Measurements from ENCODE around the gene NSA2.
"Not testable (repeated sequence)": the region's sequence is repeated elsewhere in the genome, so short reads cannot be mapped to it uniquely, and the experiment has no call there.

The NSA2 gene

DNA sequence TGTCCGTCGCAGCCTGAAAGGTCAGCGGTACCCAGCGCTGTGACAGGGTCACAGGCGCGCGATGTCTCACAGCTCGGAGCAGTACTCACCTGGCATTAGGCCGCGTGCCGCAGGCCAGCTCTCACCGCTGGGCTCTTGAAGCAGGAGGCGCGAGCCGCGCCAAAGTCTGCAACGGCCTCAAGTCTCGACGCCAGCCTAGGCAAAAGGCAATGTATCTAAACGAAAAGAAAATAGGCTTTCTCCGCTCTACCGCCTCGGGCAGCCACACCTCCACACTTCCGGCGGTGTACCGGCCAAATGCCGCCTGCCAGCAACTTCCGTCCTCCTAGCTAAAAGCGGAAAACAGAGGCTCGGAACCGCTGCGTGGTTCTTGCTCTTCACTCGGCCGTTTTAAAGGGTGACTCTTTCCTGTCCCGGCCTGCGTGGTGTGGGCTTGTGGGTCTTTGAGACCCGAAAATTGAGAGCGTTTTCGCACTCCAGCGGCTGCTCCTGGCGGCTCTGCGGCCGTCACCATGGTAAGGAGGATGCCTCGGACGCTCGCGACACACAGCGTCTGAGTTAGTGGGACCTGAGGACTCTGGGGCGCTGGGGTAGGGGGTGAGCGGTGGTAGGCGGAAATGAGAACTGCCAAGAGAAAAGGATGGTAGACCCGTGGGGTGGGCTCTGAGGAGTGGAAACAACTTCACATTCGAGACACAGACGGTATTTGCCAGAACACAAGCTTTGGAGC lies at the start of gene NSA2, which contains the start of gene GFM2:
TSS of gene NSA2 (plus strand) at position 401 of the 730 bp plus-strand sequence. CDS start at position 513, 112 bp downstream.
TSS of gene GFM2 (minus strand) at position 269 of the 730 bp plus-strand sequence. CDS start 3,375 bp downstream, outside the sequence.
- peak; percentile 90 for DNase-seq (ENCODE audit: low spot score)

DNA sequence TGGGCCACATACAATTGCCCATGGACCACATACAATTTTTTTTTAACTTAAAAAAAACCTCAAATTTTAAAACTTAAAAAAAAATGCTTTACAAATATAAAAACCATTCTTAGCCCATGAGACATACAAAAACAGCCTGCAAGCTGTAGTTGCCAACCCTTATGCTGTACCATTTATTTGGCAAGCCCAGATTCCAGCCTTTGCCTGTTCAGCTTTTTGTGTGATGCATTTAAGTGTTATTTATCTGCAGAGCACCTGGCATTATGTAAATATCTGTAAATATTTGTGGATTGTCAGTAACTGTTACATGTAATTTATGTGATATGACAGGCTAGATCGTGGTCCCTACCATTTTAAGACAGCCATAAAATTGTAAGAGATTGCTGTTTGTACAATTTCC lies 49.5 kb upstream of the NSA2 start:
- DNase-seq (ENCODE audit: low spot score): no peak

DNA sequence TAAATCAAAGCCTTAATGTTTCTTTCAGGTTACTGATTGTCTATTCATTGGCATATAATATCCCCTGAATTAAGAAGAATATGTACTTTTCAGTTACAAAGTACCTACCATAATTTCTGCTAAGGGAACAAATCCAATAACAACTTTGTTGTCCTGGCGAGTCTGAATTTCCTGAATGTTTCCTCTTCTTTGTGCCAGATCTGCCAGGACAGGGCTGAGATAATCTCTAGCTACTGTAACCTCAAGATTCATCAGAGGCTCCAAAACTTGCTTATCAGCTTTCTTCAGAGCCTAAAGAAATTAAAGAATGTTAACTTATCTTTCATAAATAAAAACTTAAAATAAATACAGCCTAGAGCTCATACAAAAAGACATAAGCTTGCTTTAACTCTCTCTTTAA lies 44.8 kb upstream of the NSA2 start:
- DNase-seq (ENCODE audit: low spot score): no peak

DNA sequence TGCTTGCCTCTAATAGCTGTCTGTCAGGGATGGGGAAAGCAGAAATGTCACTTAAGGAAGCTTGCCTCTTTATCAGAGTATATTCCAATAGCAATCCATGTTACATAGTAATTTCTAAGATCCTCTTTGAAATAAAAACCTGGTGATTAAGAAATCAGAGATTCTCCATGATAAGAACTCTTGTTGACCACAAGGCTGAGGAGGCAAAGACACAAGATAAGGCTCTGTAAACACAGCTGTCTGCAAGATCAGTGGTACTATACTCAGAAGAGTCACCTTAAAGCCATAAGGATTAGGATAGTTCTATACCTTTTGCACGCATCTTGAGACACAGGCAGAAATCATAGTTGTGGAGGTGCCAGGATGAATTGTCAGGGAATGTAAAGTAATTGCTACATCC lies 41.7 kb upstream of the NSA2 start:
- DNase-seq (ENCODE audit: low spot score): no peak

DNA sequence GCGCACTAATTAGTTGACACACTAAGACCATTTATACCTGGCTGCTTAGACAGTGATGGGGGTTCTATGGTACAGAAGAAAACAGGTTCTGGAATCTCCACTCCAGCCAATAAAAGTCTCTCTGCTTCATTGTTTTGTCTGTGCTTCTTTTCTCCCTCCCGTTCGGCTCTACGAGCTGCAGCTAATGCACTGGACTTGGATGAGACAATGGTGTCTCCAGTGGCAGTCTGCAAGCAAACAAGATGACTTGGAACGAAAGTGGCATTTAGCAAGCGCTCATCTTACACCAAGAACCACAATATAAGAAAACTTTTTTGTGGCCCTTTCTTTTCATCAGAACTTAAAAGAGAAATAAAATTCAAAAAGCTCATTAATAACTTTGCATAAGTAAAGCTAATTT lies 30.3 kb upstream of the NSA2 start:
- DNase-seq (ENCODE audit: low spot score): no peak

DNA sequence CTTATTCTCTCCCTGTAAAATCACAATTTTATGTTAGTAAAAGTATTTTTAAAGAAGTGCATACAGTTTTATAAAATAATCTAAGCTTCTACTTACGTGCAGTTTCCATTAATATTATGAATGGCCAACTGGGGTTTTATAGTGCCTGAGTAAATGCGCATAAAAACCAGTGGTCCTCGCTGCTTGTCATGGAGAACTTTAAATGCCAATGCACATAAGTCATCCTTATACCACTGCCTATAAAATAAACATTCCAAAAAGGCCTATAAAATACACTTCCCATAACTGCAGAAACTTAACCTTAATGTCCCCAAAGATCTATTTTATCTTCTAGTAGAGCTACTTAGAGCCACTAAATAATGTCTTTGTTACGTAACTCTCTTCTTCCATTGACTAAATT lies 28.6 kb upstream of the NSA2 start:
- no peak for DNase-seq (ENCODE audit: low spot score)

DNA sequence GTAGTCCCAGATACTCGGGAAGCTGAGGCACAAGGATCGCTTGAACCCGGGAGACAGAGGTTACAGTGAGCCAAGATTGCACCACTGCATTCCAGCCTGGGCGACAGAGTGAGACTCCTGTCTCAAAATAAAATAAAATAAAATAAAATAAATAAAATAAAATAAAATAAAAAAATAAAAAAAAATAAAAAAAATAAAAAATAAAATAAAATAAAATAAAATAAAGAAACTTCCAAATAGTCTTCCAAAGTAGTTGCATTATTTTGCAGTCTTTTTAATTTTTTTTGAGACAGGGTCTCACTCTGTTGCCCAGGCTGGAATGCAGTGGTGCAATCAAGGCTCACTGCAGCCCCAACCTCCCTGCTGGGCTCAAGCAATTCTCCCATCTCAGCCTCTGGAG lies 18.3 kb upstream of the NSA2 start:
- not testable (repeated sequence) for DNase-seq (ENCODE audit: low spot score)

DNA sequence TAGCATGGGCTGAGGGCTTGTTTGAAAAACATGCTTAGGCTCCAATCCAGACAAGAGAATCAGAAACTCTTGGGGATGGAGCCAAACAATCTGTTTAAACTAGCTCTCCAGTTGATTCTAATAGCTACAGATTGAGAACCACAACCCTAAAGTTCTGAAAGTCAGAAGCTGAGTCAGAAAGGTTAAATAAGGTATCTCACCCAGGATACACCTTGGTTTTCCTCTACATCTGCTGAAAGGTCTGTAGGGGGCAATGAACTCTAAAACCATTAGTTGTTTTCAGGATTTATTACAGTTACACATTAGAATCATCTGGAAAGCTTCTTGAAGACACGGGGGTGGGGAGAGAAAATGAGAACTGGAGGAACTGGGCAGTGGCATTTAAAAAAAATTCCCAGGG lies 5.8 kb upstream of the NSA2 start:
- no peak for DNase-seq (ENCODE audit: low spot score)

DNA sequence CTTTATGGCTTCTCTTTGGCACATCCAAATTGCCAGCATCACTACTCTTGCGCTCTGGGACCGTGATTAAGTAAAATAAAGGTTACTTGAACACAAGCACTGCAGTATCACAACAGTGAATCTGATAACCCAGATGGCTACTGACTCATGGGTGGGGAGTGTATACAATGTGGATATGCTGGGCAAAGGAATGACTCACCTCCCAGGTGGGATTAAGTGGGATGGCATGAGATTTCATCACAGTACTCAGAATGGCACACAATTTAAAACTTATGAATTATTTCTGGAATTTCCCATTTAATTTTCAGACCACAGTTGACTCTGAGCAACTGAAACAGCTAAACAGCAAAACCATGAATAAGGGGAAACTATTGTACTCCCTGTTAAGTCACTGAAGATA lies 4.5 kb upstream of the NSA2 start:
- DNase-seq (ENCODE audit: low spot score): no peak

DNA sequence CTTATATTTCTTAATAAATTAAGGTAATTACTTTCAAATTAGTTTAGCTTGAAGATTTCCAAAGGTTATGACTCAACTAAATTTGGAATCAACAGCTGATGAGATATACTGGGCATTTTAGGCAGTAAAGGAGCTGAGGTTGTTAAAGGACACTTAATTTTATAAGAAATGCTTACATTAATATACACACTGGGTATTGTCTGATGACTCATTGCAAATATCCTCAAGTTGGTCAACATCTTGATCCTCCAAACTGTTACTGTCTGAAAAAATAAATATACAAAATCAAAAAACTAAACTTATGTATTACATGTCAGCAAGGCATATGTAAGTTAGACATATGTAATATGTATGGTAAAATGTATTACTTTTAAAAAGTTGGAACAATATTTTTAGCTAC lies 3.5 kb upstream of the NSA2 start:
- no peak for DNase-seq (ENCODE audit: low spot score)

DNA sequence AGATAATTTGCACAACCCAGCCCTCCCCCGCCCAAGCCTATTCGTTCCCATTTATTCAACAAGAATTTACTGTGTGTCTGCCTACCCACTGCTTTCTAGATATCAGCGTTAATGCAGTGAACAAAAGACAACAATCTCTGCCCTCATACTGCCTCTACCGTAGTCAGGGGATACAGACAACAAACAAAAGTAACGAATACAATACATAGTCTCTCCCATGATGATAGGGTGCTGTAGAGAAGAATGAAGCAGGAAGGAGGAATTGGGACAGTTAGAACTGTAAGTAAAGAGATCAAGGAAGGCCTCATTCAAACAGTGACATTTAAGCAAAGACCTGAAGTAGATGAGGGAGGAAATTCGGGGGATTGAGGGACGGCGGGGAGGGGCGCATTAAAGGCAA lies 1.8 kb upstream of the NSA2 start:
- DNase-seq (ENCODE audit: low spot score): no peak

DNA sequence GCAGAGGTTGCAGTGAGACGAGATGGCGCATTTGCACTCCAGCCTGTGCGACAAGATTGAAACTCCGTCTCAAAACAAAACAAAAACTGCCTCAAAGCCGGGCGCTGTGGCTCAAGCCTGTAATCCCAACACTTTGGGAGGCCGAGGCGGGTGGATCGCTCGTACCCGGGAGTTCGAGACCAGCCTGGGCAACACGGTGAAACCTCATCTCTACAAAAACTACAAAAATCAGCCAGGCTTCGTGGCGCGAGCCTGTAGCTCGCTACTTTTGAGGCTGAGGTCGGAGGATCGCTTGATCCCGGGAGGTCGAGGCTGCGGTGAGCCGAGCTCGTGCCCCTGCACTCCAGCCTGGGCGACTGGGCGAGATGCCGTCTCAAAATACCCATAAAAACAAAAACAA lies 1.1 kb upstream of the NSA2 start:
- DNase-seq (ENCODE audit: low spot score): no peak

DNA sequence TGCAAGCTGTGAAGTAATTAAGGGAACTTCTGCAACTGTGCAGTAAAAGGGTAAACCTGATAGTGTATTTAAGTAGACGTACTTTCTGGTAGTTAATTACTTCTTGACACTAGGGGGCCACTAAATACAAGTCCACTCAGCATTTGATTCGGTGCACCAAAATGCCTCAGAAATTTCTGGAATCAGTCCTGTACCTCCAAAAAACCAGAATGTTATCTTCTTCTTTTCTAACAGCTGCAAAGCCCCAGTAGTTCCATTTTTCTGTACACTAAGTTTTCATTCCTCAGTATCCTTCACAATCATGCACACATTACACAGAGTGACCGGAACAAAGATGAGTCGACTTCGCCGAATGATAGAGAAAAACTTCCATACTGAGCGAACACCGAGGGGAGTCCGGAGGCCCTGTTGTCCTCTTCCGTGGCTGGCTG lies 616 bp upstream of the NSA2 start:
- peak; percentile 34 for DNase-seq (ENCODE audit: low spot score)

DNA sequence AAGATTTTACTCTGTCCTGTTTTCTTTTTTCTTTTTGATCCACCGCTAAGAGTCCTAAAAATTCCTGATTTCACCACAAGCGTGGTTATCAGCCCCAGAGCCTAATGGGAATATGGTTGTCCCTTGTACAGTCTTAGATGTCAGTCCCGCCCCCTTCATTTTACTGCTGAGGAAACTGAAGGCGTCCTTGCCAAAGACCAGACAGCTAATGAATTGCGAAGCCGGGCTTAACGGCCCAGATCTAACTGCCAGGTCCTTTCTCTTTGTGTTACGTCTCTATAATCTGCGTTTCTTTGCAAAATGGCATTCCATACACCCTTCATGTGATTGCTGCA lies 497 bp downstream of the NSA2 start:
- no peak for DNase-seq (ENCODE audit: low spot score)

DNA sequence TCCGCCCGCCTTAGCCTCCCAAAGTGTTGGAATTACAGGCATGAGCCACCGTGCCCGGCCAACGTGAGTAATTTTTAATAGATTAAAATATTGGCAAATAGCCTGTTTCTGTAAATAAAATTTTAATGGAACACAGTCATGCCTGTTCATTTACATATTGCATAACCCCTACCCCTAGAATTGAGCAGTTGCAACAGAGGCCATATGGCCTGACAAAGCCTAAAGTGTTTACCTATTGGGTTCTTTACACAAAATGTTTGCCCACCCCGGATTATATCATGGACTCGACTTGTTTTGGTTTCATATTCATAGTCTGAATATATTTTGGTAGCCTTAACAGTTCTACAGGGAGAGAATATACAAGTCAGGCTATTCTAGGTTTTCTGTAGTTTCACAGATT lies 5.3 kb downstream of the NSA2 start:
- DNase-seq (ENCODE audit: low spot score): no peak

DNA sequence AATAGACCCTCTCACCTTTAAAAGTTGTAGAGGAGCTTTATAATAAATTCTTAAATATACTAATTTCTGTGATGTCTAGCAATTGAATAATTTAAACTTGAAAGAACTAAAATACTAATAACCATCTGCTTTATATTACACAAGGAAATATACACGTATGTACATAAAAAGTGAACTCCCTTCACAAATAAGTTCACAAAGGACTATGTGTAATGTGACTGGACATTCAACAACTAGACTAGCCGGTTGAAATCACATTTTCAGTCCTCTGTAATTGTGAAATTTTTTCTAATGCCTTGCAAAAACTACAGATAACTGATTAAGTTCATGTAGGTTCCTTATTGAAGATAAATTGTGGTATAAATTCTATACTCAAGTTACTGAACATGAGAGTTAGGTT lies 11.6 kb downstream of the NSA2 start:
- DNase-seq (ENCODE audit: low spot score): no peak

DNA sequence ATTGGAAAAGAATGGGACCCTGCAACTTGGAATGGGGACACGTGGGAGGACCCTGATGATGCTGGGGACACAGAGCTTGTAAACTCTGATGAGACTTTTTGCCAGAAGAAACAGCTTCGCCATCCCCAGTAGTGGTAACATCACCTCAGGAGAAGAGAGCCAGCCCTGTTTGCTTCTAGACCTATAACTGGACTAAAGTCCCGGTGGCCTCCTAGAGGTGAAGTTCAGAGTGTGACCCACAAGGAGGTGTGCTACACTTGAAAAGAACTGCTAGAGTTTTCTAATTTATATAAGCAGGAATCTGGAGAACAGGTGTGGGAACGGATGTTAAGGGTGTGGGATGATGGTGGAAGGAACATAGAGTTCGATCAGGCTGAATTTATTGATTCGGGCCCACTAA lies 19.8 kb downstream of the NSA2 start:
- DNase-seq (ENCODE audit: low spot score): no peak

DNA sequence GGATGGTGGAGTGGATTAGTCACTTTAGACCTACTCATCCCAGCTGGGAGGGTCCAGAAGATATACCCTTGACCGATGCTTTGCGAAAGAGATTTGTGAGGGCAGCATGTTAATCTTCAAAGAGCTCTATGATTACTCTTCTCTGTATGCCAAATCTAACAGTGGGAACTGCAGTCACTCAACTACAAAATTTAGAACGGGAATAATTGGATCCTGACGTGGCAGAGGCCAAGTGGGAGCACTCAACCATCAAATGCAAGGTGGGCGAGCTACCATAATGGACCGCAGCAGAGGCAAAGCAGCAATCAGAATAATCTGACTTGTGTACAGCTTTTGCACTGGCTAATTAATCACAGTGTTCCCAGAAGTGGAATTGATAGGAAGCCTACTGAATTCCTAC lies 20.4 kb downstream of the NSA2 start:
- no peak for DNase-seq (ENCODE audit: low spot score)

DNA sequence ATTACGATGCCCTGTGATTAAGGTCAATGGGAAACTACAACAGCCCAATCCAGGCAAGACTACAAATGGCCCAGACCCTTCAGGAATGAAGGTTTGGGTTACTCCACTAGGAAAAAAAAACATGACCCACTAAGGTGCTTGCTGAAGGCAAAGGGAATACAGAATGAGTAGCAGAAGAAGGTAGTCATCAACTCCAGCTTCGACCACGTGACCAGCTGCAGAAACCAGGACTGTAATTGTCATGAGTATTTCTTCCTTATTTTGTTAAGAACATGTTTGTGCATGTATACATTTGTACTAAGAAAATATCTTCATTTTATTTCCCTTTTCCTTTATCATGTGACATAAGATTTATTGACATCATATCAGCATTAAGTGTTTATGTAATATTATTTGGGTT lies 24.6 kb downstream of the NSA2 start:
- not testable (repeated sequence) for DNase-seq (ENCODE audit: low spot score)

DNA sequence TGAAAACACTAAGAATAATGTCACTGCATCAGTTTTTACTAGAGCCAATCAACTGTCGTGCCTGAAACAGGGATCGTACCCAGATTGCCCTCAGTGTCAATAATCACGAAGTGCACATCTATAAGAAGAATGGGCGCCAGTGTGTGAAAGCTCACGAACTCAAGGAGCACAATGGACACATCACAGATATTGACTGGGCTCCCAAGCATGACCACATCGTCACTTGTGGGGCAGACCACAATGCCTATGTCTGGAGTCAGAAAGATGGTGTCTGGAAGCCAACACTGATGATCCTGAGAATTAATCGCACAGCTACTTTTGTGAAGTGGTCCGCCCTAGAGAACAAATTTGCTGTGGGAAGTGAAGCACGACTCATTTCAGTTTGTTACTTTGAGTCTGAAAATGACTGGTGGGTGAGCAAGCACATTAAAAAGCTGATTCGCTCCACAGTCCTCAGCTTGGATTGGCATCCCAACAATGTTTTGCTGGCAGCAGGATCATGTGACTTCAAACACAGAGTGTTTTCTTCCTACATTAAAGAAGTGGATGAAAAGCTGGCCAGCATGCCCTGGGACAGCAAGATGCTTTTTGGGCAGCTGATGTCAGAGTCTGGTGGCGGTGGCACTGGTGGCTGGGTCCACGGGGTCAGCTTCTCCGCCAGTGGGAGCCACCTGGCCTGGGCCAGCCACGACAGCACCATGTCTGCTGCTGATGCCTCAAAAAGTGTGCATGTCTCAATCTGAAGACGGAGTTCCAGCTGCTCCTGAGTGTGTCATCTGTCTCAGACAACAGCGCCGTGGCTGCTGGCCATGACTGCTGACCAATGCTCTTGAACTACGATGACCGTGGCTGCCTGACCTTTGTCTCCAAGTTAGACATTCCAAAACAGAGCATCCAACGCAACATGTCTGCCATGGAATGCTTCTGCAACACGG lies 32.2 kb downstream of the NSA2 start:
- DNase-seq (ENCODE audit: low spot score): no peak

DNA sequence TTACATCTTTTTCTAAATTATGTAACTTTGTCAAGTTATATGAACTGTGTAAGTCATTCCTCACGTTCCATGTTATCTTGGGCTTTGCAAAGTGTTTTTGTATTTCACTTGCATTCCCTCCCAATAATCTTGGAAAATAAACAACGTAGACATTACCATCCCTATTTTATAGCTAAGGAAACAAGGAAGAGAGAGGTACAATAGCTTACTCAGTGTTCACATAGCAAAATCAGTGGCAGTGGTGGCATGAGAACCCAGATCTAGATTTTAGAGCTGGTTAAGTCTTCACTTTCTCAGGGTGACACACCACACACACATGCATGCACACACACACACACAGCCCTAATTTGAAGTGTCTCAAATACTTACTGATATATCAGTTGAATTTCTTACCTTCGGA lies 34.1 kb downstream of the NSA2 start:
- no peak for DNase-seq (ENCODE audit: low spot score)

DNA sequence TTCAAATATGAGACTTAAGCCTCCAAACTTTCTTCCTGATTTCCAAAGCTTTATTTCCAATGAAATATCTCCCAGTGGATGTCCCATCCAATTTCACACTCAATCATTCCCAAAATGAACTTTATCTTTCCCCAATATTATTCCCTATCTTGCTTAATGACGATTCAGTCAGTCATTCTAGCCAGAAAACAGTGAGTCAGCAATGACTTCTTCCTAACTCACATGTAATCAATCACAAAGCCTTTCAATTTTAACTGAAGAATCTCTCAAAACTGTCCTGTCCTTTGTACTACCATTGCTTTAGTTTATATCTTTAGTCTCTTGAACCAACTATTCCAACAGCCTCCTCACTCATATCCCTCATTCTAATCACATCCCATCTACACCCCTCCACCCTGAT lies 34.9 kb downstream of the NSA2 start:
- no peak for DNase-seq (ENCODE audit: low spot score)

DNA sequence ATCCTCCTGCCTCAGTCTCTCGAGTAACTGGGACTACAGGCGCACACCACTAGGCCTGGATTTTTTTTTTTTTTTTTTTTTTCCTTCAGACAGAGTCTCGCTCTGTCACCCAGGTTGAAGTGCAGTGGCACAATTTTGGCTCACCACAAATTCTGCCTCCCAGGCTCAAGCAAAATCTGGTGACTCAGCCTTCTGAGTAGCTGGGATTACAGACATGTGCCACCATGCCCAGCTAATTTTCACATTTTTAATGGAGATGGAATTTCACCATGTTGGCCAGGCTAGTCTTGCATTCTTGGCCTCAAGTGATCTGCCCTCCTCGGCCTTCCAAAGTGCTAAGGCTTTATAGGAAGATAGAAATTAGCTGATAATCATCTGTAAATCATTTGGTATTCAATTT lies 43.9 kb downstream of the NSA2 start:
- no peak for DNase-seq (ENCODE audit: low spot score)
